Bone marrow (tissue), 2 donors: Measurements from ENCODE around the gene ALLC.

Experiments
- DNase-seq, 2 donors: peaks; one replicate each; lab custom pipeline; 2025; lab: John Stamatoyannopoulos, UW

ALLC gene

DNA sequence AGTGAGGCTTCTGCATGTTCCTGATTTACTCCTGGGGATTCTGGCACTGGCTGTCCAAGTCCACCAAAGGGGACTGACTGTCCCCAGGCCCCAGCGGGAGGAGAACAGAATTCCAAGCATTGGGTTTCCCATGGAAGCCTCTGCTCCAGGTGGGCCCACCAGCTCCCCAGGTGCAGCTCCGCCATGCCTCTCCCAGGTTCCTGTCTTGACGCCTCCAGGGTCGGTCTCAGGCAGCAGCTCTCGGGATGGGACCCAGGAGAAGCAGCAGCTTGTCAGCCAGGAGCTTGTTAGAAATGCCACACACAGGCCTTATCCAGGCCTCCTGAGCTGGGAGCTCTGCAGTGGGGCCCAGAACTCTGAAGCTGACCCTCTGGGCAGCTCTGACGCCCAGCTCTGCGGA lies 93.3 kb downstream of the ALLC start:
- DNase-seq, result no peak

DNA sequence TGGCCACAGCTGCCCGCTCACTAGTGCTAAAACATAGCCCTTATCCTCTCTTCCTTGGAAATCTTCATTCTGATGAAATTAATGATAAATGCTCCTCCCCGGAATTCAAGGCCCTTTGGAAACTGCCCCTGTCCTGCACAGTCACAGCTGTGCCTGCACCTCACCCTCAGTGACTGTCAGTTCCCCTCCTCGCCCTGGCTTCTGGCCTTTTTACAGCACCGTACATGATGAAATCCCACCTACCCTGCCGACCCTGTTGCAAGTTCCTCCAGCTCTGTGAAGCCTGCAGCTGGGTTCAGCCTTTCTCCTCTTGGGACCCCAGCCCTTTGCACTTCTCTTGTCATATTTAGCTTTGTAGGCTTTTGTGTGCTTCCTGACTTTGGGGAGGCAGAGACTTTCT lies 93.8 kb downstream of the ALLC start:
- no peak for DNase-seq
